WERI-Rb-1 (cell line): ENCODE measurements around the gene HECTD2.
A peak's percentile ranks its signal among the peaks of the same experiment; 100 is the strongest.

ENCODE experiments used
- DNase-seq: peaks from one replicate; pipeline ENCODE4 v3.0.0-alpha.2; 2020
- H3K27ac ChIP-seq: fragments of 250-450 bp; sonication (Bioruptor Pico); 2 replicates; pipeline ENCODE4 v1.5.1; 2020; ENCODE audit warnings: mild to moderate bottlenecking, moderate library complexity
- H3K27me3 ChIP-seq: fragments of 250-450 bp; sonication (Bioruptor Pico); 2 replicates; pipeline ENCODE4 v1.5.1; 2021; ENCODE audit warnings: mild to moderate bottlenecking, low read depth, moderate library complexity; ENCODE audit not compliant: insufficient read depth, severe bottlenecking
- H3K36me3 ChIP-seq: fragments of 250-450 bp; sonication (Bioruptor Pico); 2 replicates; pipeline ENCODE4 v1.5.1; 2020; ENCODE audit warnings: mild to moderate bottlenecking, moderate library complexity
- H3K4me3 ChIP-seq: 2 replicates; pipeline ENCODE4 v1.5.1; 2011; ENCODE audit warnings: low read depth, mild to moderate bottlenecking, control low read depth, low read length
- H3K9me3 ChIP-seq: fragments of 250-450 bp; sonication (Bioruptor Pico); 2 replicates; pipeline ENCODE4 v1.5.1; 2021; ENCODE audit warnings: mild to moderate bottlenecking, moderate library complexity; ENCODE audit not compliant: severe bottlenecking
- TF ChIP-seq, protein P1 (sequence below): IDR thresholded peaks from 2 replicates; pipeline ENCODE4 v1.5.1; 2011; ENCODE audit warnings: low read depth, mild to moderate bottlenecking, control low read depth, inconsistent platforms, low read length

Gene HECTD2

DNA sequence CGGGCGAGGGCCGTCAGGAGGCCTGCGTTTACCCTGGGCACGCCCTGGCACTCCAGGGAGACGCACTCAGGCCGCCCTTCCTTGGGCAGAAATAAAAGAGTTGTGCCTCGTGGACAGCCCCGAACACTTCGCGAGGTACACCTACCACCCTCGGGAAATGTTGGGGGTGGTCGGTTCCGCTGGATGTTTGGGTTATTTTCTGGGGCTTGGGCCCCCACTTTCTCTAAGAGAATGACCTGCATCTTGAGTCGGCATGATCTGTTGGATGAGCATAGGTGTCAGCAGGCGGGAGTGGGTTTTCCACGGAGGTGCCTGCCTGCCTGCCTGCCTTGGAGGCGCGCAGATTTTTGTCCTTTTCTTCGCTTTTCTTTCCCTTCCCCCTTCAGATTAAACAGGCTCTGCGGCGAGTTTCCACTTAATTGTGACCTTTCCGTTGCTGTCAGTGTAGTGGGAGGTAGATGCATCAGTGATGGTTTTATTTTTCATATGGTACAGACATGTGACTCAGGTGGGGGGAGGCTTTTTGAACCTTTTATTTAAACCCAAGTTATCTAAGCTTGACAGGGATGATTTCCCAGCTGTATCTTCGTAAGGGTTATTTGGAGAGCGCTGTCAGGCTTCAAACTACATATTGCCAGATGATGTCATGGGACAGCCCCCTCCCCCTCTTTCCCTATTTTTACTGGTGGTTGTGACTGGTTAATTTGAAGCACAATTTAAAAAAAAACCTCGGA, 661 bp downstream of the HECTD2 start:
- H3K4me3 ChIP-seq, result peak overlapping the region; percentile 67
- peak overlapping the region; percentile 100 for H3K27ac ChIP-seq
- TF ChIP-seq, protein P1, sequence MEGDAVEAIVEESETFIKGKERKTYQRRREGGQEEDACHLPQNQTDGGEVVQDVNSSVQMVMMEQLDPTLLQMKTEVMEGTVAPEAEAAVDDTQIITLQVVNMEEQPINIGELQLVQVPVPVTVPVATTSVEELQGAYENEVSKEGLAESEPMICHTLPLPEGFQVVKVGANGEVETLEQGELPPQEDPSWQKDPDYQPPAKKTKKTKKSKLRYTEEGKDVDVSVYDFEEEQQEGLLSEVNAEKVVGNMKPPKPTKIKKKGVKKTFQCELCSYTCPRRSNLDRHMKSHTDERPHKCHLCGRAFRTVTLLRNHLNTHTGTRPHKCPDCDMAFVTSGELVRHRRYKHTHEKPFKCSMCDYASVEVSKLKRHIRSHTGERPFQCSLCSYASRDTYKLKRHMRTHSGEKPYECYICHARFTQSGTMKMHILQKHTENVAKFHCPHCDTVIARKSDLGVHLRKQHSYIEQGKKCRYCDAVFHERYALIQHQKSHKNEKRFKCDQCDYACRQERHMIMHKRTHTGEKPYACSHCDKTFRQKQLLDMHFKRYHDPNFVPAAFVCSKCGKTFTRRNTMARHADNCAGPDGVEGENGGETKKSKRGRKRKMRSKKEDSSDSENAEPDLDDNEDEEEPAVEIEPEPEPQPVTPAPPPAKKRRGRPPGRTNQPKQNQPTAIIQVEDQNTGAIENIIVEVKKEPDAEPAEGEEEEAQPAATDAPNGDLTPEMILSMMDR, result no peak
- no peaks in the 10 kb centered on the region for H3K27me3 ChIP-seq
- peaks cover 9% of the 10 kb centered on the region for H3K36me3 ChIP-seq
- no peaks in the 10 kb centered on the region for H3K9me3 ChIP-seq
- DNase-seq, result no peak

DNA sequence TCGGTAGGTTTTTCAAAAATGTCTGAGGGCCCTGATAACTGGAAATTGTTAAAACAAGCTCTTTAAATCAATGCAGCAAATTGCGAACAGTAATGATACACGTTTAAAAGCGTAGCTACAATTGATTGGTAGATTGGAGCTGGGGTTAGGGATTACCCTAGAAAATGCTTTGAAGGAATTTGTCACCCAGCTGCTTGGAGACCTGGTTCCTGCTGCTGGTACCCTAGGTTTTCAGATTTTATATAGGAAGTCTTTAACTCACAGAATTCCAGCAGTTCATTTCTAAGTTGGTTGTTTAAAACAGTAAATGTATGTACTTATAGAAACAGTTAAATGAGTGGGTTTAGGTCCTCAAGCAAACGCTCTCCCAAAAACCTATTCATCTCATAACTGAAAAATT, 1.5 kb downstream of the HECTD2 start:
- Histone ChIP-seq H3K4me3 (no peak overlapping the region), H3K27ac (no peak overlapping the region), H3K9me3 (no peaks in the 10 kb centered on the region), H3K36me3 (peaks cover 9% of the 10 kb centered on the region), H3K27me3 (no peaks in the 10 kb centered on the region)
- TF ChIP-seq, protein P1, result no peak
- DNase-seq, result no peak

DNA sequence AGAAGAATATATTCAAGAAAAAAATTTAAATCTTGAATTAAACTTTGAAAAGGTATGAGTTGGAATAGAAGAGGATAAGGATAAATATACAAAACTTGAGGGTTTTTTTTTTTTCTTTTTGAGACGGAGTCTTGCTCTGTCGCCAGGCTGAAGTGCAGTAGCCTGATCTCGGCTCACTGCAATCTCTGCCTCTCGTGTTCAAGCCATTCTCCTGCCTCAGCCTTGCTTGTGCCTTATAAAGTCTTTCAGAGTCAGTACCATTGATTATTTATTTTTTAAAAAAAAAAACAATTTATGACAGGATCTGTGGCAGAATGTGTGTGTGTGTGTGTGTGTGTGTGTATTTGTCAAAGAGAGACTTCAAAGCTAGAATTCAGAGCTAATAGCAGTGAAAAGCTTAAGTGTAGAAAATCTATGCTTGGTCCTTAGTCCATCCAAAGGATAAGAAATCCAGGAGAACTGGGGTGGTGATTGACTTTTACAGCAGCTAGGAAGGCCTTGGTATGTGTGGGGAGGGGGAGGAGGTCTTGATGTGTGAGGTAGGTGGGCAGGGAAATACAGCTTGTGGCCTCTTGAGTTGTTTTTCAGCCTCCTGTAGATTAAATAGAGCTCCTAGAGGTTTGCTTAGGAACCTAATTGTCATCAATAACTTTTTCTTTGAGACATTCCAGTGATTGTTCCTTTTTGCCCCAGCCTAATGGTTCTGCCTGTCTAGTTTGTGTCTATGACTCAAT, 2.4 kb downstream of the HECTD2 start:
- H3K27me3 ChIP-seq, result no peaks in the 10 kb centered on the region
- H3K9me3 ChIP-seq, result no peaks in the 10 kb centered on the region
- no peak overlapping the region for H3K27ac ChIP-seq
- TF ChIP-seq, protein P1, result no peak
- H3K4me3 ChIP-seq, result no peak overlapping the region
- no peak for DNase-seq
- H3K36me3 ChIP-seq, result peaks cover 9% of the 10 kb centered on the region

DNA sequence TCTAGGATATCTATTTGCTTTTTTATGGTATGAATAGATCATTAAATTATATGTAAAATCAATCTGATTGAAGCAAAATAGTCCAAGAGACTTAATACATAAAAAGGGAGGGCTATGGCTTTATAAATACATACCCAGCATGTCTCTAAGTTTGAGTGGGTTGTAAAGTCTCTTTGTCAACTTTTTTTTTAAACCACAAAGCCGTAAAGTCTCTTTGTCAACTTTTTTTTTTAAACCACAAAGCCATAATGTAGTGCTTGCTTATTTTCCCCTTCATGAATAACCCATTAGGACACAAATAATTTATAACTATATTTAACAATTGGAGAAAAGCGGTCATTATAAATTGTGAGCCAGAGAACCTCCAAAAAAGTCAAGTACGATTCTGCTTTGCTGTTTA, 5.7 kb downstream of the HECTD2 start:
- Histone ChIP-seq H3K4me3 (no peak overlapping the region), H3K27me3 (no peaks in the 10 kb centered on the region), H3K27ac (no peak overlapping the region), H3K36me3 (no peaks in the 10 kb centered on the region), H3K9me3 (no peaks in the 10 kb centered on the region)
- DNase-seq, result no peak
- TF ChIP-seq, protein P1, result no peak

DNA sequence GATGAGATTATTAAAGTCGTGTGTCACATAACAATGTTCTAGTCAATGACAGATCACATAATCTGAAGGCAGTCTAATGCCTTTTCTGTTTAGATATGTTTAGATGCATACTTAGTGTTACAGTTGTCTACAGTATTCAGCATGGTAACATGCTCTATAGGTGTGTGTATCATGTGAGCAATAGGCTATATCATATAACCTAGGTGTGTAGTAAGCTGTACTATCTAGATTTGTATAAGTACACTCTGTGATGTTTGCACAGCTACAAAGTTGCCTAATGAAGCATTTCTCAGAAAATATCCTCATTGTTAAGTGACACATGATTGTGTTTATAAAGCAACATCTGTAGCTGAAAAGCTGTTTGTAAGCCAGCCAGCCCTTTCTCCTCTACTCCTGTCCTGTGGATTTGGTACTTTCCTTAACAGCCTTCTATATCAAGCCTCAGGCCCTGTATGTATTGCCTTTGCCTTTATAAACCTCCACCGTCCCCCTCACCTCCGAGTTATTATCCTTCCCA, 6.3 kb downstream of the HECTD2 start:
- no peak for DNase-seq
- TF ChIP-seq, protein P1, result no peak
- H3K9me3 ChIP-seq, result no peaks in the 10 kb centered on the region
- no peak overlapping the region for H3K27ac ChIP-seq
- no peaks in the 10 kb centered on the region for H3K36me3 ChIP-seq
- H3K27me3 ChIP-seq, result no peaks in the 10 kb centered on the region
- no peak overlapping the region for H3K4me3 ChIP-seq
